PC-3 (cell line): ENCODE results near the gene HBB. TPM values are rescaled to one million over a fixed set of nuclear protein-coding genes. Genes with fewer than 3 reads are reported as not detected.

ENCODE experiments used
- ATAC-seq: fragments of 200-7000 bp; cut with Tn5 transposase; 2 replicates; pipeline ENCODE4 v1.9.1; 2020; ENCODE audit warnings: mild to moderate bottlenecking, moderate library complexity
- BruUV-seq: library from RNA; stranded (reverse); fragments of 400-500 nt; replicated peaks from 2 replicates; lab custom pipeline; 2021; lab: Mats Ljungman, UMichigan
- CTCF ChIA-PET: fragments of 300-600 bp; sonication (Branson Sonifier 250); formaldehyde crosslinking; loops from one replicate; lab custom pipeline; 2022; ENCODE audit warnings: antibody characterized with exemption; lab: Charles Lee
- POLR2A ChIA-PET: fragments of 300-600 bp; sonication (Branson Sonifier 250); formaldehyde crosslinking; loops from one replicate; lab custom pipeline; 2022; ENCODE audit warnings: antibody characterized with exemption; ENCODE audit not compliant: unreplicated experiment; lab: Charles Lee
- DNase-seq: peaks from one replicate; pipeline ENCODE4 v3.0.0-alpha.2; 2015
- H2AFZ ChIP-seq: fragments of 300-600 bp; sonication (generic); 2 replicates; pipeline ENCODE4 v1.6.0; 2016; ENCODE audit warnings: antibody characterized with exemption, low read length
- H3F3A ChIP-seq: fragments of 300-600 bp; sonication (generic); one replicate; pipeline ENCODE4 v1.6.0; 2017; ENCODE audit warnings: antibody characterized with exemption, low read length, control low read depth, mild to moderate bottlenecking; ENCODE audit not compliant: unreplicated experiment
- H3K27ac ChIP-seq: fragments of 300-600 bp; sonication (generic); 2 replicates; pipeline ENCODE4 v1.5.1; 2016; ENCODE audit warnings: mild to moderate bottlenecking, low read length
- H3K27me3 ChIP-seq: fragments of 300-600 bp; sonication (generic); 2 replicates; pipeline ENCODE4 v1.6.1; 2016; ENCODE audit warnings: low read length, mixed read lengths
- H3K36me3 ChIP-seq: fragments of 300-600 bp; sonication (generic); 2 replicates; pipeline ENCODE4 v1.6.1; 2016; ENCODE audit warnings: low read depth, mixed run types, low read length, mixed read lengths
- H3K4me1 ChIP-seq: fragments of 300-600 bp; sonication (generic); 2 replicates; pipeline ENCODE4 v1.5.1; 2016; ENCODE audit warnings: low read length; ENCODE audit not compliant: insufficient read depth
- H3K4me2 ChIP-seq: fragments of 300-600 bp; sonication (generic); 2 replicates; pipeline ENCODE4 v1.6.0; 2016; ENCODE audit warnings: low read length
- H3K4me3 ChIP-seq: fragments of 300-600 bp; sonication (generic); 2 replicates; pipeline ENCODE4 v1.5.1; 2016; ENCODE audit warnings: mild to moderate bottlenecking, low read length, mixed read lengths
- H3K79me2 ChIP-seq: fragments of 300-600 bp; sonication (generic); 2 replicates; pipeline ENCODE4 v1.6.1; 2017; ENCODE audit warnings: low read length, mixed read lengths
- H3K9ac ChIP-seq: fragments of 300-600 bp; sonication (generic); 2 replicates; pipeline ENCODE4 v1.6.0; 2016; ENCODE audit warnings: mild to moderate bottlenecking, low read length
- H3K9me2 ChIP-seq: fragments of 300-600 bp; sonication (generic); replicated peaks from 2 replicates; pipeline ENCODE4 v1.6.1; 2016; ENCODE audit warnings: mixed run types, low read length, mixed read lengths
- H3K9me3 ChIP-seq: fragments of 300-600 bp; sonication (generic); 2 replicates; pipeline ENCODE4 v1.6.1; 2016; ENCODE audit warnings: low read length, mixed read lengths
- H4K20me1 ChIP-seq: fragments of 300-600 bp; sonication (generic); 2 replicates; pipeline ENCODE4 v1.6.1; 2016; ENCODE audit warnings: low read length, mixed read lengths
- CTCF ChIP-seq: fragments of 300-600 bp; sonication (generic); conservative IDR thresholded peaks from 2 replicates; pipeline ENCODE4 v1.5.1; 2017; ENCODE audit warnings: antibody characterized with exemption, low read depth, mild to moderate bottlenecking, low read length
- EZH2 ChIP-seq: fragments of 300-600 bp; sonication (generic); IDR thresholded peaks from one replicate; pipeline ENCODE4 v1.6.1; 2017; ENCODE audit warnings: antibody characterized with exemption, mild to moderate bottlenecking, low read length; ENCODE audit not compliant: unreplicated experiment
- EZH2phosphoT487 ChIP-seq: fragments of 300-600 bp; sonication (generic); IDR thresholded peaks from 2 replicates; pipeline ENCODE4 v1.6.1; 2018; ENCODE audit warnings: mild to moderate bottlenecking, antibody characterized with exemption, low read length, borderline replicate concordance
- intact Hi-C: fragments of 100-400 bp; cut with micrococcal nuclease; formaldehyde crosslinking; loops from 2 replicates; pipeline ENCODE4 v1.9.0; 2023
- total RNA-seq: library from RNA; depleted of rRNA; stranded (reverse); fragments of >200 nt; gene quantifications from 2 replicates; pipeline ENCODE4 v1.2.3, GENCODE V29; 2014

Gene HBB
- total RNA-seq, 1 experiment from 2014 or later, result not detected

DNA sequence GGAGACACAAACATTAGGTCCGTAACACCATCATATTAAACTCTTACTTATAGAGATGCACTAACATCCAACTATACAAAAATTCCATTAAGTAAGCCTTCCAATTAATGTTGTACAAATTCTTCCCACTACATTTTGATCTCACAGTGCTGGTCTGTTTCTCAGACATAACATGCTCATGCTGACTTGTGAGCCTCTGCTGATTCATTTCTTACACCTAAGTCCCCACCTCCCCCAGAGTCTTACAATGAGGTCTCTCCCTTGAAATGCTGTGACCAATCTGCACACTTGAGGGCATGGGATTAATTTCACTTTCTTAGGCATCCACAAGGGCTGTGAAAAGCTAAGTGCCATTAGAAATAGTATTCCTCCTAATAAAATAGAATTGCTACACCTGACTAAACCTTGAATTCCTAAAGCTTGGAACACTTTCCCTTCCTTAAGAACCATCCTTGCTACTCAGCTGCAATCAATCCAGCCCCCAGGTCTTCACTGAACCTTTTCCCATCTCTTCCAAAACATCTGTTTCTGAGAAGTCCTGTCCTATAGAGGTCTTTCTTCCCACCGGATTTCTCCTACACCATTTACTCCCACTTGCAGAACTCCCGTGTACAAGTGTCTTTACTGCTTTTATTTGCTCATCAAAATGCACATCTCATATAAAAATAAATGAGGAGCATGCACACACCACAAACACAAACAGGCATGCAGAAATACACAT lies 20.8 kb upstream of the HBB start:
- no TSS peak for BruUV-seq
- H2AFZ ChIP-seq, result no peak overlapping the region
- POLR2A ChIA-PET, result no interaction called here
- no peak for ATAC-seq
- TF ChIP-seq CTCF (no peak), EZH2 (no peak), EZH2phosphoT487 (no peak)
- H3F3A ChIP-seq, result no peaks in the 10 kb centered on the region
- H3K27ac ChIP-seq, result no peak overlapping the region
- no peaks in the 10 kb centered on the region for H3K79me2 ChIP-seq
- H3K9me3 ChIP-seq, result no peaks in the 10 kb centered on the region
- intact Hi-C loops, result no loop called here
- H4K20me1 ChIP-seq, result no peaks in the 10 kb centered on the region
- no peak overlapping the region for H3K9ac ChIP-seq
- H3K4me2 ChIP-seq, result no peak overlapping the region
- no peak overlapping the region for H3K4me3 ChIP-seq
- H3K9me2 ChIP-seq, result no peaks in the 10 kb centered on the region
- CTCF ChIA-PET, result no interaction called here
- DNase-seq, result no peak
- peaks cover 21% of the 10 kb centered on the region for H3K27me3 ChIP-seq
- no peaks in the 10 kb centered on the region for H3K4me1 ChIP-seq
- no peaks in the 10 kb centered on the region for H3K36me3 ChIP-seq

- TF ChIP-seq CTCF (no peak), EZH2phosphoT487 (no peak)
- H3K4me2 ChIP-seq, result no peak overlapping the region
- ChIA-PET CTCF (no interaction called here), POLR2A (no interaction called here)
- ATAC-seq, result no peak
- H3K4me3 ChIP-seq, result no peak overlapping the region
- no peaks in the 10 kb centered on the region for H3K9me3 ChIP-seq
- H3K27me3 ChIP-seq, result peaks cover 21% of the 10 kb centered on the region
- H3K27ac ChIP-seq, result no peak overlapping the region
- no peaks in the 10 kb centered on the region for H3K79me2 ChIP-seq
- no peaks in the 10 kb centered on the region for H3K36me3 ChIP-seq
- no peaks in the 10 kb centered on the region for H3F3A ChIP-seq
- no peak overlapping the region for H2AFZ ChIP-seq
- no peak overlapping the region for H3K9ac ChIP-seq
- intact Hi-C loops, result no loop called here
- H3K9me2 ChIP-seq, result no peaks in the 10 kb centered on the region
- no peaks in the 10 kb centered on the region for H3K4me1 ChIP-seq
- no peak for DNase-seq
- BruUV-seq, result no TSS peak
- H4K20me1 ChIP-seq, result no peaks in the 10 kb centered on the region
Measured at GRCh38 chr11:5246772-5247471, 20.1 kb upstream of the HBB start.

GRCh38 chr11:5245155-5245554 lies 18.3 kb upstream of the HBB start:
- Histone ChIP-seq H2AFZ (no peak overlapping the region), H3K9me2 (no peaks in the 10 kb centered on the region), H4K20me1 (no peaks in the 10 kb centered on the region), H3K27ac (no peak overlapping the region), H3F3A (no peaks in the 10 kb centered on the region), H3K27me3 (peaks cover 21% of the 10 kb centered on the region), H3K36me3 (no peaks in the 10 kb centered on the region), H3K9ac (no peak overlapping the region), H3K79me2 (no peaks in the 10 kb centered on the region), H3K4me3 (no peak overlapping the region), H3K4me2 (no peak overlapping the region), H3K4me1 (no peaks in the 10 kb centered on the region), H3K9me3 (no peaks in the 10 kb centered on the region)
- TF ChIP-seq EZH2 (no peak), EZH2phosphoT487 (no peak)
- BruUV-seq, result no TSS peak
- ATAC-seq, result no peak
- CTCF ChIA-PET, result no interaction called here
- intact Hi-C loops, result no loop called here
- DNase-seq, result no peak
- POLR2A ChIA-PET, result no interaction called here
